Dendritic cell treated with granulocyte-macrophage colony-stimulating factor and Interleukin-4, amounts not matched to agents 40 ng/mL and 50 ng/mL, for 4 days (primary cell): ENCODE measurements around the gene LIMS1.
"Not testable (repeated sequence)": the region's sequence is repeated elsewhere in the genome, so short reads cannot be mapped to it uniquely, and the experiment has no call there.

Source experiments
- H3K27ac Mint-ChIP-seq: one replicate; pipeline ENCODE4 v1.8.0; 2022; ENCODE audit warnings: mild to moderate bottlenecking, mixed read lengths
- H3K27me3 Mint-ChIP-seq: one replicate; pipeline ENCODE4 v1.8.0; 2022; ENCODE audit warnings: mild to moderate bottlenecking, mixed read lengths
- H3K36me3 Mint-ChIP-seq: one replicate; pipeline ENCODE4 v1.8.0; 2022; ENCODE audit warnings: low read depth, mixed read lengths
- H3K4me1 Mint-ChIP-seq: one replicate; pipeline ENCODE4 v1.8.0; 2022; ENCODE audit warnings: low read depth, mixed read lengths
- H3K4me3 Mint-ChIP-seq: one replicate; pipeline ENCODE4 v1.8.0; 2022; ENCODE audit warnings: mild to moderate bottlenecking, moderate library complexity, mixed read lengths
- H3K9me3 Mint-ChIP-seq: one replicate; pipeline ENCODE4 v1.8.0; 2022; ENCODE audit warnings: mixed read lengths
- intact Hi-C: fragments of 100-400 bp; cut with micrococcal nuclease; formaldehyde crosslinking; loops from one replicate; pipeline ENCODE4 v1.15.0; 2022

Gene LIMS1

GRCh38 chr2:108707300-108707699 lies 173.0 kb downstream of the LIMS1 start:
- Mint-ChIP-seq H3K36me3 (no peaks in the 10 kb centered on the region), H3K27ac (no peak overlapping the region), H3K4me3 (no peak overlapping the region), H3K4me1 (no peaks in the 10 kb centered on the region), H3K9me3 (no peaks in the 10 kb centered on the region), H3K27me3 (no peaks in the 10 kb centered on the region)
- intact Hi-C loops, result no loop called here

DNA sequence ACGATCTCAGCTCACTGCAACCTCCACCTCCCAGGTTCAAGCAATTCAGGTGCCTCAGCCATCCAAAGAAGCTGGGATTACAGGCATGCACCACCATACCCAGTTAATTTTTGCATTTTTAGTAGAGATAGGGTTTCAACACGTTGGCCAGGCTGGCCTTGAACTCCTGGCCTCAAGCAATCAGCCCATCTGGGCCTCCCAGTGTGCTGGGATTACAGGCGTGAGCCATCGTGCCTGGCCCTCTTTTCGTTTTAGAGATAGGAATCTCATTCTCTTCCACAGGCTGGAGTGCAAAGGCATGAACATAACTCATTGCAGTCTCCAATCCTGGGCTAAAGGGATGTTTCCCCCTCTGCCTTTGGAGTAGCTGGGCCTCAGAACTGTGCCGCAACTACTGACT lies 182.7 kb downstream of the LIMS1 start:
- not testable (repeated sequence) for H3K4me3 Mint-ChIP-seq, H3K36me3 Mint-ChIP-seq, H3K27ac Mint-ChIP-seq, H3K27me3 Mint-ChIP-seq, H3K9me3 Mint-ChIP-seq
- intact Hi-C loops, result loop anchor here (10.0 kb wide), 1 partner anchor 92 kb away; no protein-coding TSS in a partner anchor
- H3K4me1 Mint-ChIP-seq, result peaks cover 15% of the 10 kb centered on the region

- Mint-ChIP-seq H3K27me3 (no peaks in the 10 kb centered on the region), H3K27ac (peak within 1 kb of the TSS; percentile 98), H3K9me3 (no peaks in the 10 kb centered on the region), H3K4me3 (peak within 1 kb of the TSS; percentile 84), H3K36me3 (no peaks in the 10 kb centered on the region), H3K4me1 (peaks cover 29% of the 10 kb centered on the region)
- intact Hi-C loops, result loop anchor here (1.0 to 10.0 kb wide), 2 partner anchors 95 to 270 kb away; partner anchors contain the start of gene GCC2
These were observed 185.1 kb downstream of the LIMS1 start, which contains the start of gene RANBP2 for GRCh38 chr2:108719149-108720044. Gene RANBP2 (plus strand): TSS chr2:108719482. CDS start chr2:108719607, 125 bp downstream.

DNA sequence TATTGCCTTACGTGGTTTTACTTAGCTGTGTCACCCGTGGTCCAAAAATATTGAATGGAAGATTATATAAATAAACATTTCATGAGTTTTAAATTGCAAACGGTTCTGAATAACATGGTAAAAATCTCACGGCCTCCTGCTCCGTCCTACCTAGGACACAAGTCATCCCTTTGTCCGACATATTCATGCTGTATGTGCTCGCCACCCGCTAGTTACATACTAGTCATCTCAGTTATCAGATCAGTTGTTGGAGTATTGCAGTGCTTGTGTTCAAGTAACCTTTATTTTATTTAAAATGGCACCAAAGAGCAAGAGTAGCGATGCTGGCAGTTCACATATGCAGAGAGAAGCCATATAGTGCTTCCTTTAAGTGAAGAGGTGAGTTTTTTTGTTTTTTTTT lies 191.8 kb downstream of the LIMS1 start:
- peaks cover 36% of the 10 kb centered on the region for H3K4me1 Mint-ChIP-seq
- H3K27me3 Mint-ChIP-seq, intact Hi-C loops, H3K9me3 Mint-ChIP-seq, H3K36me3 Mint-ChIP-seq, H3K4me3 Mint-ChIP-seq: not testable (repeated sequence)
- peak overlapping the region; percentile 51 for H3K27ac Mint-ChIP-seq

DNA sequence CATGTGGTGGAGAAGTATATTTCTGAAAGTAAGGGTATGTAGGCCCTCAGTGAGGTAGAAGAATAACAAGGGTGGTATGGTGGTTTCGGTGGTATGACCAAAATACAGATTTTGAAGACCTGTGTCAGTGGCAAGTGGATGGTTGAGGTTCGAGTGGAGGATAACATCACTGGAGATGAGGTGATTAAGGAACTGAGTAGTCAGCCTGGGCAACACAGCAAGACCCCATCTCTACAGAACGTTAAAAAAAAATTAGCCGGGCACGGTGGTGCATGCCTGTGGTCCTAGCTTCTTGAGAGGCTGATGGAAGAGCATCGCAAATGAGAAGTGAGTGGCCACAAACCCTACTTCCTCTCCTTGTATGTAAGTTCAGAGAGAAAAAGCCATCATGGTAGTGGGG lies 200.4 kb downstream of the LIMS1 start:
- H3K4me3 Mint-ChIP-seq, H3K27ac Mint-ChIP-seq, intact Hi-C loops, H3K9me3 Mint-ChIP-seq, H3K4me1 Mint-ChIP-seq, H3K27me3 Mint-ChIP-seq: not testable (repeated sequence)
- H3K36me3 Mint-ChIP-seq, result peaks cover 52% of the 10 kb centered on the region
